Activated T-cell treated with anti-CD3 and anti-CD28 coated beads, Interleukin-2, amount 50 U/mL, for 4 hours (primary cell): ENCODE measurements around the gene SHC1. TPM values are rescaled to one million over a fixed set of nuclear protein-coding genes. Genes with fewer than 3 reads are reported as not detected.

ENCODE experiments used
- ATAC-seq, 2 donors: fragments of 200-7000 bp; cut with Tn5 transposase; one replicate each; pipeline ENCODE4 v1.10.0; 2021
- DNase-seq: peaks from one replicate; pipeline ENCODE4 v3.0.0-alpha.2; 2020
- H3K27me3 Mint-ChIP-seq: one replicate; pipeline ENCODE4 v1.8.0; 2021; ENCODE audit warnings: low read depth, mixed read lengths
- H3K36me3 Mint-ChIP-seq: one replicate; pipeline ENCODE4 v1.8.0; 2022; ENCODE audit warnings: mixed read lengths; ENCODE audit not compliant: insufficient read depth
- H3K4me1 Mint-ChIP-seq: one replicate; pipeline ENCODE4 v1.8.0; 2021; ENCODE audit warnings: low read depth, mixed read lengths
- H3K4me3 Mint-ChIP-seq: one replicate; pipeline ENCODE4 v1.8.0; 2021; ENCODE audit warnings: mild to moderate bottlenecking, moderate library complexity, mixed read lengths
- H3K9me3 Mint-ChIP-seq: one replicate; pipeline ENCODE4 v1.8.0; 2021; ENCODE audit warnings: mixed read lengths
- total RNA-seq, 3 donors: library from RNA; stranded (reverse); gene quantifications; one replicate each; pipeline ENCODE4 v1.2.1, GENCODE V29; 2021

The SHC1 gene
- total RNA-seq, 3 donors from 2014 or later = 38.7 to 43.7 (median 39.2) TPM

GRCh38 chr1:154940213-154940560, 30.4 kb downstream of the SHC1 start:
- H3K4me1 Mint-ChIP-seq = peaks cover 73% of the 10 kb centered on the region
- H3K4me3 Mint-ChIP-seq = no peak overlapping the region
- ATAC-seq (no peak), DNase-seq (no peak)
- no peaks in the 10 kb centered on the region for H3K36me3 Mint-ChIP-seq
- H3K27me3 Mint-ChIP-seq = no peaks in the 10 kb centered on the region
- H3K9me3 Mint-ChIP-seq = no peaks in the 10 kb centered on the region

DNA sequence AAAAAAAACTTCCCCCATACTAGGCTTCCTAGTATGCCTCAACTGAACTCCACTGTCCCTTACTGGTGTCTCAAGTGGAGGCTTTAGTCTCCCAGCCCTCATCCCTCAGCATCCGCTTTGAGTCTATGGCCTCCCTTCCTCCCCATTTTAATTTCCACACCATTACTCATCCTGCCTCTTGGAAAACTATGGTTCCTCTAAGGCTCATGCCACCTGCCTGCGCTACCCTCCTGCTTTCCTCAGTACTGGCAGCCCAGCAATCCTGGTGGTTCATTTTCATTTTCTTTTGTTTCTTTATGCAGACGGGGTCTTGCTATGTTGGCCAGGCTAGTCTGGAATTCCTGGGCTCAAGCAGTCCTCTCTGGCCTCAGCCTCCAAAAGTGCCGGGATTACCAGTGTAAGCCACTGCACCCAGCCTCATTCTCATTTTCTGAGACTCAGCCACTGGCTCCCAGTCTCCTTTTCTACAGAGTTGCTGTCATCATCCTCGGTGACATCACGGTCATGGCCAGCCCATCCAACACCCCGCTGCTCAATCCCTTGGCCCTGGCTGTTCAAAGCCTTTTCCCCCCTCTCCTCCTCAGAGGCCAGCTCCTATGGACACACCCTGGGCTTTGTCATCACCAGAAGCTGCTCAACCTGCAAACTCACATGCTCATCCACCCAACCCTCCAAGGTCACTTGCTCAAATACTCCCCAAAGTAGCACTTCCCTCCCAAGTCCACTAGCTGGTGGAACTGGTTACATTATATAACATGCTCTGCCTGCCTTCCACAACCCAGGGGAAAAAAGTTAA, 31.7 kb downstream of the SHC1 start:
- Mint-ChIP-seq H3K4me3 (peak overlapping the region; percentile 52), H3K9me3 (no peaks in the 10 kb centered on the region), H3K27me3 (no peaks in the 10 kb centered on the region), H3K4me1 (peaks cover 71% of the 10 kb centered on the region), H3K36me3 (no peaks in the 10 kb centered on the region)
- no peak for DNase-seq
- no peak for ATAC-seq

DNA sequence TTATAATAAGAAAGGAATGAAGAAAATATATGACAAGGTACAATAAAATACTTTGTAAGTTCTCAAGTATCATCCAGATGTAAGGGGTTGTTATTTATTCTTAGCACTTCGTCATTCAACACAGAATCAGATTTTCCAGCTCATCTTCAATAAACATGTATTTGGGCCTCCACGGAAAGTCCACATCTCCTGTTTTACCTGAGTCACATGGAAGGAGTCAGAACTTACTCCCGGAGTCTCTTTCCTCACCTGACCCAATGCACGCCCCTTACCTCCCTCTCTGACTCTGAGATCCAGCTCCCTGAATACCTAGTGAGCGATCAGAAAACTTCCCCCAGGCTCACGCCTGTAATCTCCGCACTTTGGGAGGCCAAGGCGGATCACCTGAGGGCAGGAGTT, 32.6 kb downstream of the SHC1 start:
- Mint-ChIP-seq H3K36me3 (no peaks in the 10 kb centered on the region), H3K27me3 (no peaks in the 10 kb centered on the region), H3K4me1 (peaks cover 63% of the 10 kb centered on the region), H3K9me3 (no peaks in the 10 kb centered on the region), H3K4me3 (peak overlapping the region; percentile 96)
- no peak for ATAC-seq
- DNase-seq = no peak

- Mint-ChIP-seq H3K9me3 (no peaks in the 10 kb centered on the region), H3K4me1 (peaks cover 57% of the 10 kb centered on the region), H3K4me3 (peak overlapping the region; percentile 96), H3K36me3 (no peaks in the 10 kb centered on the region), H3K27me3 (no peaks in the 10 kb centered on the region)
- ATAC-seq = peak; percentile 70 to 78
- DNase-seq = peak; percentile 85
These were observed 33.2 kb downstream of the SHC1 start for GRCh38 chr1:154937085-154937987.

DNA sequence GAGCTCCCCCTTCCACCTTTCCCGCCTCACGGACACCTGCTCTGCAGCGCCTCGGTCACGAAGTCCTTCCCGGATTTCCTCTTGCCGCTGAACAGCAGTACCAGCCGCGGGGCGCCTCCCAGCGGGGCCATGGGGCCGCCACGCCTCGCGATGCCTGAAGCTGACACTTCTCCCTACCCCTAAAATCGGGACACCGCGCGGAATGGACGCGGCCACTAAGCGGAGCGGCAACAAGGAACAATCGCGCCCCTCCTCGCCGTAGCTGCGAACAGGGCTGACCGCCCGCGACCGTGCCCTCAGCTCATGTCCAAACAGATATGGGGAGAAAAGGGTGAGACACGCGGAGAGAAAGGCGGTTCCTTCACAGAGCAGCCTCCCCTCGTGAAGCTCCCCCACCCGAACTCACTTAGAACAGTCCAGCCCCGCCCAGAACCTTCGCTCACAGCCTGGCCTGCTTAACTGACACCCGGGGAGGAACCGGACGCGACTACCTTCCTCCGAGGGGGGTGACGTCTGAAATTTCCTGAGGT, 33.9 kb downstream of the SHC1 start, which contains the start of gene PMVK:
Gene PMVK, minus strand, starts transcription at position 165 of the 530 bp plus-strand sequence. Its CDS starts 34 bp downstream, at position 131.
- H3K27me3 Mint-ChIP-seq = no peaks in the 10 kb centered on the region
- ATAC-seq (peak; percentile 89 to 90), DNase-seq (peak; percentile 92)
- no peaks in the 10 kb centered on the region for H3K9me3 Mint-ChIP-seq
- peaks cover 51% of the 10 kb centered on the region for H3K4me1 Mint-ChIP-seq
- H3K4me3 Mint-ChIP-seq = peak within 1 kb of the TSS; percentile 96
- no peaks in the 10 kb centered on the region for H3K36me3 Mint-ChIP-seq

DNA sequence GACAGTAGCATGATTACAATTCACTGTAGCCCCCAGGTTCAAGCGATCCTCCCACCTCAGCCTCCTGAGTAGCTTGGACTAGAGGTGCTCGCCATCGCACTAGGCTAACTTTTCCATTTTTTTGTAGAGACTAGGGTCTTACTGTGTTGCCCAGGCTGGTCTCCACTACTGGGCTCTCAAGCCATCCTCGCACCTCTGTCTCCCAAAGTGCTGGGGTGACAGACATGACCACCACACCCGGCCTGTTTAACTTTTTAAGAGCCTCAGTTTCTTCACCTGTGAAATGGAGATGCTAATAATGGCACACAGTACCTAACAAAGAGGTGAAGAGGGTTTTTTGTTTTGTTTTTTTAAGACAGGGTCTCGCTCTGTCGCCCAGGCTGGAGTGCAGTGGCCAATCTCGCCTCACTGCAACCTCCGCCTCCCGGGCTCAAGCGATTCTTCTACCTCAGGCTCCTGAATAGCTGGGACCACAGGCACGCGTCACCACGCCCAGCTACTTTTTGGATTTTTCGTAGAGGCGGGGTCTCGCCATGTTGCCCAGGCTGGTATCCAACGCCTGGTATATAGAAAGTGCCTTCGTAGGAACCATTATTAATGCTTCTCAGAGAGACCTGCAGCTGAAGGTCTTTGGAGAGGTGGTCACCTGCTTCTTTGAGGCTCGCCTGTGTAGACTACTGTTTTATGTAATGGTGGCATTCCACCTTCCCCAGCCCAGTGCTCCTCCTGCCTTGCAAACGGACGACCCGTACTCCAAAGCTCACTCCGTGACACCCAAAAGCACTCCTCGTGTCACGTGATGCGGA, 34.6 kb downstream of the SHC1 start:
- Mint-ChIP-seq H3K9me3 (no peaks in the 10 kb centered on the region), H3K36me3 (no peaks in the 10 kb centered on the region), H3K4me1 (peaks cover 45% of the 10 kb centered on the region), H3K4me3 (peak overlapping the region; percentile 96), H3K27me3 (no peaks in the 10 kb centered on the region)
- ATAC-seq = no peak
- no peak for DNase-seq

- no peak overlapping the region for H3K4me3 Mint-ChIP-seq
- no peaks in the 10 kb centered on the region for H3K36me3 Mint-ChIP-seq
- no peak for ATAC-seq
- peaks cover 33% of the 10 kb centered on the region for H3K4me1 Mint-ChIP-seq
- no peak for DNase-seq
- no peaks in the 10 kb centered on the region for H3K27me3 Mint-ChIP-seq
- H3K9me3 Mint-ChIP-seq = no peaks in the 10 kb centered on the region
These were observed 36.1 kb downstream of the SHC1 start for GRCh38 chr1:154934358-154934948.

- Mint-ChIP-seq H3K36me3 (peaks cover 8% of the 10 kb centered on the region), H3K9me3 (no peaks in the 10 kb centered on the region), H3K4me1 (peaks cover 14% of the 10 kb centered on the region), H3K27me3 (no peaks in the 10 kb centered on the region), H3K4me3 (no peak overlapping the region)
- DNase-seq (no peak), ATAC-seq (no peak)
These were observed 38.5 kb downstream of the SHC1 start for GRCh38 chr1:154931940-154932487.

- no peaks in the 10 kb centered on the region for H3K9me3 Mint-ChIP-seq
- H3K36me3 Mint-ChIP-seq = peaks cover 31% of the 10 kb centered on the region
- peaks cover 7% of the 10 kb centered on the region for H3K4me1 Mint-ChIP-seq
- ATAC-seq (no peak), DNase-seq (no peak)
- no peaks in the 10 kb centered on the region for H3K27me3 Mint-ChIP-seq
- H3K4me3 Mint-ChIP-seq = no peak overlapping the region
These were observed 44.3 kb downstream of the SHC1 start for GRCh38 chr1:154926201-154926600.

- Mint-ChIP-seq H3K4me3 (no peak overlapping the region), H3K36me3 (peaks cover 31% of the 10 kb centered on the region), H3K27me3 (no peaks in the 10 kb centered on the region), H3K9me3 (no peaks in the 10 kb centered on the region), H3K4me1 (peaks cover 7% of the 10 kb centered on the region)
- no peak for DNase-seq
- ATAC-seq = no peak
These were observed 45.0 kb downstream of the SHC1 start for GRCh38 chr1:154925335-154926170.

- peaks cover 33% of the 10 kb centered on the region for H3K36me3 Mint-ChIP-seq
- DNase-seq = no peak
- ATAC-seq = no peak
- peaks cover 7% of the 10 kb centered on the region for H3K4me1 Mint-ChIP-seq
- H3K9me3 Mint-ChIP-seq = no peaks in the 10 kb centered on the region
- H3K27me3 Mint-ChIP-seq = no peaks in the 10 kb centered on the region
- H3K4me3 Mint-ChIP-seq = no peak overlapping the region
These were observed 46.9 kb downstream of the SHC1 start for GRCh38 chr1:154923695-154924094.

- H3K36me3 Mint-ChIP-seq = peaks cover 8% of the 10 kb centered on the region
These were observed 57.3 kb downstream of the SHC1 start for GRCh38 chr1:154913273-154913672.

GRCh38 chr1:154912755-154913154, 57.8 kb downstream of the SHC1 start:
- Mint-ChIP-seq H3K4me1 (no peaks in the 10 kb centered on the region), H3K9me3 (no peaks in the 10 kb centered on the region), H3K27me3 (no peaks in the 10 kb centered on the region), H3K36me3 (peaks cover 8% of the 10 kb centered on the region), H3K4me3 (no peak overlapping the region)
- DNase-seq (no peak), ATAC-seq (no peak)

More at GRCh38 chr1:154913273-154913672, 57.3 kb downstream of the SHC1 start:
- DNase-seq (no peak), ATAC-seq (no peak)
- Mint-ChIP-seq H3K4me1 (no peaks in the 10 kb centered on the region), H3K9me3 (no peaks in the 10 kb centered on the region), H3K27me3 (no peaks in the 10 kb centered on the region), H3K4me3 (no peak overlapping the region)
